Measurements from ENCODE around the gene UBAC1.
"Not testable (repeated sequence)": the region's sequence is repeated elsewhere in the genome, so short reads cannot be mapped to it uniquely, and the experiment has no call there.

The UBAC1 gene

GRCh38 chr9:135976531-135976930, 15.4 kb upstream of the UBAC1 start:
- no peak for DNase-seq

GRCh38 chr9:135975834-135976233, 14.7 kb upstream of the UBAC1 start:
- no peak for DNase-seq

- DNase-seq, result no peak
Measured at GRCh38 chr9:135974220-135974573, 13.0 kb upstream of the UBAC1 start.

GRCh38 chr9:135973277-135974219, 12.4 kb upstream of the UBAC1 start:
- no peak for DNase-seq

GRCh38 chr9:135971892-135972291, 10.7 kb upstream of the UBAC1 start:
- peak; percentile 31 for DNase-seq

- no peak for DNase-seq
Measured at GRCh38 chr9:135971111-135971766, 10.1 kb upstream of the UBAC1 start.

- DNase-seq, result no peak
Measured at GRCh38 chr9:135970128-135970815, 9.1 kb upstream of the UBAC1 start.

- peak; percentile 1 for DNase-seq
Measured at GRCh38 chr9:135969064-135969683, 8.0 kb upstream of the UBAC1 start.

GRCh38 chr9:135968601-135969000, 7.4 kb upstream of the UBAC1 start:
- DNase-seq, result no peak

- no peak for DNase-seq
Measured at GRCh38 chr9:135968083-135968476, 6.9 kb upstream of the UBAC1 start.

- DNase-seq, result not testable (repeated sequence)
Measured at GRCh38 chr9:135966916-135967260, 5.7 kb upstream of the UBAC1 start.

GRCh38 chr9:135965124-135965756, 4.1 kb upstream of the UBAC1 start:
- no peak for DNase-seq

GRCh38 chr9:135963938-135964337, 2.8 kb upstream of the UBAC1 start:
- no peak for DNase-seq

- no peak for DNase-seq
Measured at GRCh38 chr9:135963338-135963737, 2.2 kb upstream of the UBAC1 start.

GRCh38 chr9:135962696-135963307, 1.6 kb upstream of the UBAC1 start:
- no peak for DNase-seq

GRCh38 chr9:135961811-135962695, 880 bp upstream of the UBAC1 start:
- no peak for DNase-seq

GRCh38 chr9:135960411-135961276, 529 bp downstream of the UBAC1 start:
- DNase-seq, result no peak

- DNase-seq, result no peak
Measured at GRCh38 chr9:135959814-135960213, 1.4 kb downstream of the UBAC1 start.

- DNase-seq, result no peak
Measured at GRCh38 chr9:135958485-135958884, 2.7 kb downstream of the UBAC1 start.

- no peak for DNase-seq
Measured at GRCh38 chr9:135957431-135957830, 3.7 kb downstream of the UBAC1 start.
